Measurements from ENCODE around the gene PON2. TPM values are rescaled to one million over a fixed set of nuclear protein-coding genes. Genes with fewer than 3 reads are reported as not detected.

Gene PON2
- total and polyA plus RNA-seq, 2 of the 13 experiments (the other 11 are each of a cell fraction or from before 2014, with no cell fraction given): 202 to 217 TPM

DNA sequence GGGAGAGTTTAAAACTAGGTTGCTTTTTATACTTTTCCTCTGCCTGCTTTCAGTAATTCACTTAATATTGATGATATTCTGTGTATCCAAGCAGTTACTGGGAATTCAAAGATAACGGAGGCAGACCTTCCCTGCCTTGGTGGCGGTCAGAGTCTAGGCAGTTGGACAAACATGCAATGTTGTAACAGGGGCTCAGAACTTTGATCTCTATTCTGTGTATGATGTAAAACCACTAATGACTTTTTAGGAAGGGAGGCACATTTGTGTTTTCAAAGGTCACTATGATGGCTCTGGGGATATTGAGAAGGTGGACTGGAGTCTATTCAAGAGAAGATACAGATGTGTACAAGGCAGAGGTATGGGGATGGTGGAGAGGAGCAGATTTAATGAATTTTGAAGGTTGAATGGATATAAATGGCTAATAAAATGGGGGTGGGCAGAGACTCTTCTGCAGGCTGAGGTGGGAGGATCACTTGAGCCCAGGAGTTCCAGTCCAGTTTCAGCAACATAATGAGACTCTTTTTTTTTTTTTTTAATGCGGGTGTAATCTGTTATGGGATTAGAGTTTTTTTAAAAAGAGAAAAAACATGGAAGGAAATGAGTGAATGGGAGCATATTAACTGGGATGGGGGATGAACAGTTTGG is 5.7 kb upstream of the PON2 start (continued):
- TF ChIP-seq THRA (CRISPR knock-in tag; IDR thresholded peaks at IDR 0.05; ENCODE audit: borderline replicate concordance): peak; percentile 84
- no peak; the same call in none of the 2 replicates for TF ChIP-seq RFXAP (CRISPR knock-in tag; IDR thresholded peaks at IDR 0.05; ENCODE audit: borderline replicate concordance)
- TF ChIP-seq, protein P1, sequence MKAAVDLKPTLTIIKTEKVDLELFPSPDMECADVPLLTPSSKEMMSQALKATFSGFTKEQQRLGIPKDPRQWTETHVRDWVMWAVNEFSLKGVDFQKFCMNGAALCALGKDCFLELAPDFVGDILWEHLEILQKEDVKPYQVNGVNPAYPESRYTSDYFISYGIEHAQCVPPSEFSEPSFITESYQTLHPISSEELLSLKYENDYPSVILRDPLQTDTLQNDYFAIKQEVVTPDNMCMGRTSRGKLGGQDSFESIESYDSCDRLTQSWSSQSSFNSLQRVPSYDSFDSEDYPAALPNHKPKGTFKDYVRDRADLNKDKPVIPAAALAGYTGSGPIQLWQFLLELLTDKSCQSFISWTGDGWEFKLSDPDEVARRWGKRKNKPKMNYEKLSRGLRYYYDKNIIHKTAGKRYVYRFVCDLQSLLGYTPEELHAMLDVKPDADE (CRISPR knock-in tag; IDR thresholded peaks at IDR 0.05): no peak
- no peak for TF ChIP-seq MED8 (CRISPR knock-in tag; IDR thresholded peaks at IDR 0.05; ENCODE audit: insufficient replicate concordance)
- TF ChIP-seq ZNF780A (CRISPR knock-in tag; IDR thresholded peaks at IDR 0.05): peak; percentile 85
- no peak for TF ChIP-seq IRF1 (CRISPR knock-in tag; IDR thresholded peaks at IDR 0.05; ENCODE audit: low read depth)
- no peak for TF ChIP-seq MYC (CRISPR knock-in tag; IDR thresholded peaks at IDR 0.05; ENCODE audit: borderline replicate concordance)
- TF ChIP-seq HOXA3 (CRISPR knock-in tag; IDR thresholded peaks at IDR 0.05): peak; percentile 61; the same call in 1 of the 2 replicates
- TF ChIP-seq ZNF121 (CRISPR knock-in tag; IDR thresholded peaks at IDR 0.05): no peak
- 0 out of 2 replicates have a peak, but pooled peaks have one; percentile 18 for TF ChIP-seq ZNF670 (CRISPR knock-in tag; IDR thresholded peaks at IDR 0.05; ENCODE audit: borderline replicate concordance)
- TF ChIP-seq, protein P2, sequence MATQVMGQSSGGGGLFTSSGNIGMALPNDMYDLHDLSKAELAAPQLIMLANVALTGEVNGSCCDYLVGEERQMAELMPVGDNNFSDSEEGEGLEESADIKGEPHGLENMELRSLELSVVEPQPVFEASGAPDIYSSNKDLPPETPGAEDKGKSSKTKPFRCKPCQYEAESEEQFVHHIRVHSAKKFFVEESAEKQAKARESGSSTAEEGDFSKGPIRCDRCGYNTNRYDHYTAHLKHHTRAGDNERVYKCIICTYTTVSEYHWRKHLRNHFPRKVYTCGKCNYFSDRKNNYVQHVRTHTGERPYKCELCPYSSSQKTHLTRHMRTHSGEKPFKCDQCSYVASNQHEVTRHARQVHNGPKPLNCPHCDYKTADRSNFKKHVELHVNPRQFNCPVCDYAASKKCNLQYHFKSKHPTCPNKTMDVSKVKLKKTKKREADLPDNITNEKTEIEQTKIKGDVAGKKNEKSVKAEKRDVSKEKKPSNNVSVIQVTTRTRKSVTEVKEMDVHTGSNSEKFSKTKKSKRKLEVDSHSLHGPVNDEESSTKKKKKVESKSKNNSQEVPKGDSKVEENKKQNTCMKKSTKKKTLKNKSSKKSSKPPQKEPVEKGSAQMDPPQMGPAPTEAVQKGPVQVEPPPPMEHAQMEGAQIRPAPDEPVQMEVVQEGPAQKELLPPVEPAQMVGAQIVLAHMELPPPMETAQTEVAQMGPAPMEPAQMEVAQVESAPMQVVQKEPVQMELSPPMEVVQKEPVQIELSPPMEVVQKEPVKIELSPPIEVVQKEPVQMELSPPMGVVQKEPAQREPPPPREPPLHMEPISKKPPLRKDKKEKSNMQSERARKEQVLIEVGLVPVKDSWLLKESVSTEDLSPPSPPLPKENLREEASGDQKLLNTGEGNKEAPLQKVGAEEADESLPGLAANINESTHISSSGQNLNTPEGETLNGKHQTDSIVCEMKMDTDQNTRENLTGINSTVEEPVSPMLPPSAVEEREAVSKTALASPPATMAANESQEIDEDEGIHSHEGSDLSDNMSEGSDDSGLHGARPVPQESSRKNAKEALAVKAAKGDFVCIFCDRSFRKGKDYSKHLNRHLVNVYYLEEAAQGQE (IDR thresholded peaks at IDR 0.05; ENCODE audit: borderline replicate concordance in 1 of 2, low read depth in 1 of 2, low read length in 2 of 2): peak in 1 of 2 experiments; percentile 77; a peak in 1 of 4 replicates
- peak; percentile 96 for TF ChIP-seq HDAC2 (CRISPR knock-in tag; IDR thresholded peaks at IDR 0.05)
- no peak for TF ChIP-seq NPAS2 (CRISPR knock-in tag; IDR thresholded peaks at IDR 0.05; ENCODE audit: borderline replicate concordance)
- TF ChIP-seq HNF4A (CRISPR knock-in tag; IDR thresholded peaks at IDR 0.05): peak; percentile 99
- no peak for TF ChIP-seq FOXP1 (IDR thresholded peaks at IDR 0.05)
- TF ChIP-seq FOXP1 (CRISPR knock-in tag; IDR thresholded peaks at IDR 0.05): peak; percentile 93
- TF ChIP-seq, protein P3, sequence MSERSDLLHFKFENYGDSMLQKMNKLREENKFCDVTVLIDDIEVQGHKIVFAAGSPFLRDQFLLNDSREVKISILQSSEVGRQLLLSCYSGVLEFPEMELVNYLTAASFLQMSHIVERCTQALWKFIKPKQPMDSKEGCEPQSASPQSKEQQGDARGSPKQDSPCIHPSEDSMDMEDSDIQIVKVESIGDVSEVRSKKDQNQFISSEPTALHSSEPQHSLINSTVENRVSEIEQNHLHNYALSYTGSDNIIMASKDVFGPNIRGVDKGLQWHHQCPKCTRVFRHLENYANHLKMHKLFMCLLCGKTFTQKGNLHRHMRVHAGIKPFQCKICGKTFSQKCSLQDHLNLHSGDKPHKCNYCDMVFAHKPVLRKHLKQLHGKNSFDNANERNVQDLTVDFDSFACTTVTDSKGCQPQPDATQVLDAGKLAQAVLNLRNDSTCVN (CRISPR knock-in tag; IDR thresholded peaks at IDR 0.05; ENCODE audit: borderline replicate concordance): no peak
- no peak for TF ChIP-seq ZNF841 (CRISPR knock-in tag; IDR thresholded peaks at IDR 0.05; ENCODE audit: borderline replicate concordance)
- no peak for TF ChIP-seq U2AF2 (IDR thresholded peaks at IDR 0.05; ENCODE audit: low read depth, low read length)
- no peak for TF ChIP-seq E2F2 (CRISPR knock-in tag; IDR thresholded peaks at IDR 0.05; ENCODE audit: borderline replicate concordance)

All from HepG2 (cell line).